Naive thymus-derived CD4-positive, alpha-beta T cell (primary cell): ENCODE measurements around the gene ZBTB39. TPM values are rescaled to one million over a fixed set of nuclear protein-coding genes. Genes with fewer than 3 reads are reported as not detected.

Source experiments
- ATAC-seq: fragments of 150-1000 bp; cut with Tn5 transposase; 2 replicates; pipeline ENCODE4 v1.10.0; 2021; ENCODE audit warnings: mild to moderate bottlenecking, moderate library complexity
- CTCF ChIA-PET: fragments of 350-600 bp; sonication (Branson Sonifier 250); formaldehyde crosslinking; loops from one replicate; lab custom pipeline; 2021; ENCODE audit warnings: antibody characterized with exemption; lab: Charles Lee
- POLR2A ChIA-PET: fragments of 350-600 bp; sonication (Branson Sonifier 250); formaldehyde crosslinking; loops from one replicate; lab custom pipeline; 2021; ENCODE audit warnings: antibody characterized with exemption, inconsistent platforms; lab: Charles Lee
- DNase-seq, 9 donors: peaks; one replicate each; pipeline versions ENCODE4 v3.0.0 to v3.0.0-alpha.2; 2020 to 2022; ENCODE audit warnings: mixed read lengths in 1 of 9
- H3K27ac ChIP-seq: one replicate; pipeline ENCODE4 v1.7.0; 2013; ENCODE audit warnings: mild to moderate bottlenecking, low read depth, low read length, moderate library complexity
- H3K27me3 ChIP-seq, 2 donors: one replicate each; pipeline ENCODE4 v1.7.0; 2013; ENCODE audit warnings: low read length in 2 of 2, mild to moderate bottlenecking in 2 of 2, moderate library complexity in 2 of 2; ENCODE audit not compliant: control insufficient read depth in 2 of 2, insufficient read depth in 2 of 2
- H3K36me3 ChIP-seq, 3 experiments: 1 replicate in 2 of 3; 2 replicates in 1 of 3; pipeline ENCODE4 v1.7.0; 2013; ENCODE audit warnings: low read length in 3 of 3, mild to moderate bottlenecking in 3 of 3, moderate library complexity in 1 of 3; ENCODE audit not compliant: insufficient read depth in 3 of 3, control insufficient read depth in 2 of 3
- H3K4me1 ChIP-seq, 2 donors: one replicate each; pipeline ENCODE4 v1.7.0; 2013; ENCODE audit warnings: low read length in 2 of 2, mild to moderate bottlenecking in 2 of 2, moderate library complexity in 1 of 2; ENCODE audit not compliant: control insufficient read depth in 2 of 2, insufficient read depth in 2 of 2
- H3K4me3 ChIP-seq: 2 replicates; pipeline ENCODE4 v1.7.0; 2013; ENCODE audit warnings: mild to moderate bottlenecking, low read length
- H3K9me3 ChIP-seq, 3 experiments: 1 replicate in 2 of 3; 2 replicates in 1 of 3; pipeline ENCODE4 v1.7.0; 2013; ENCODE audit warnings: low read length in 3 of 3; ENCODE audit not compliant: control insufficient read depth in 2 of 3
- H3K27ac Mint-ChIP-seq, 9 donors: one replicate each; pipeline ENCODE4 v1.8.0; 2020 to 2022; ENCODE audit warnings: mixed read lengths in 9 of 9, mild to moderate bottlenecking in 8 of 9, moderate library complexity in 5 of 9, inconsistent platforms in 2 of 9
- H3K27me3 Mint-ChIP-seq, 5 donors: one replicate each; pipeline ENCODE4 v1.8.0; 2021 to 2022; ENCODE audit warnings: mixed read lengths in 5 of 5, mild to moderate bottlenecking in 1 of 5
- H3K36me3 Mint-ChIP-seq, 5 donors: one replicate each; pipeline ENCODE4 v1.8.0; 2020 to 2022; ENCODE audit warnings: mixed read lengths in 5 of 5, mild to moderate bottlenecking in 3 of 5, inconsistent platforms in 1 of 5
- H3K4me1 Mint-ChIP-seq, 7 donors: one replicate each; pipeline ENCODE4 v1.8.0; 2020 to 2022; ENCODE audit warnings: mixed read lengths in 7 of 7, mild to moderate bottlenecking in 3 of 7, inconsistent platforms in 1 of 7
- H3K4me3 Mint-ChIP-seq, 10 donors: one replicate each; pipeline ENCODE4 v1.8.0; 2020 to 2022; ENCODE audit warnings: mild to moderate bottlenecking in 10 of 10, mixed read lengths in 10 of 10, moderate library complexity in 6 of 10, inconsistent platforms in 2 of 10
- H3K9me3 Mint-ChIP-seq, 11 donors: one replicate each; pipeline ENCODE4 v1.8.0; 2020 to 2022; ENCODE audit warnings: mixed read lengths in 11 of 11, mild to moderate bottlenecking in 4 of 11, inconsistent platforms in 1 of 11, moderate library complexity in 1 of 11
- intact Hi-C, 2 donors: fragments of 100-400 bp; cut with micrococcal nuclease; formaldehyde crosslinking; loops; one replicate each; pipeline ENCODE4 v1.15.1; 2023
- polyA plus RNA-seq, 2 donors: library from polyadenylated mRNA; unstranded; fragments of 300-500 nt; fragmentation: Illumina TruSeq; gene quantifications; one replicate each; pipeline ENCODE4 v1.2.3, GENCODE V29; 2021
- total RNA-seq, 6 experiments: library from RNA in 5 of 6; stranded (reverse) in 5 of 6; gene quantifications; 1 replicate in 5 of 6; 2 replicates in 1 of 6; pipeline ENCODE4 v1.2.3 and lab custom pipeline; 2021 to 2026

Gene ZBTB39
- total and polyA plus RNA-seq, 7 experiments from 2014 or later = 2.2 to 12.9 (median 8.2) TPM

DNA sequence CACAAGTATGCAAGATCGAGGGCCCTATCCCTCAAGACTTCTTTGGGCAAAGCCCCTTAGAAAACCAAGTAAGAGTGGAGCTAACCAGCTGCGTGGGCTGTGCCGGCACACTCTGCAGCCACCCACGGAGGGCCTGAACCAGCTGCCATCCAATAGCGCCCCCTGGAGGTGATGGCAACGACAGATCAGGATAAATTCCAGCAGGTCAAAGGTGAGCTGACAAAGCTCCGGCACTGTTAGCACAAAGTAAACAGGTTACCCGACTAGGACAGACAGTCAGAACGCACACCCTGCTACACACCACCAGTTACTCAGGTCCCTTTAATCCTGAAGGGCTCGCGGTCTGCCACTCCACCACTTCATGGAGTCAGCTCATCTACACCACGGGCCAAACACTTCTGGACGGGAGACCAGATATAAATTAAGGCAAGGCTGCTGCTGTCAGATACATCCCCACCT is 4.9 kb downstream of the ZBTB39 start:
- H3K36me3 Mint-ChIP-seq = peaks cover 12 to 38% (median 25%) of the 10 kb centered on the region in 5 donors
- Histone ChIP-seq H3K9me3 (no peaks in the 10 kb centered on the region), H3K27ac (no peak overlapping the region), H3K4me1 (peaks cover 10 to 25% of the 10 kb centered on the region in 2 donors), H3K4me3 (no peak overlapping the region), H3K27me3 (no peaks in the 10 kb centered on the region), H3K36me3 (peaks cover 0 to 62% (median 0%) of the 10 kb centered on the region in 3 experiments)
- DNase-seq = peak in 8 of 9 donors; percentile 59 to 80 (median 71)
- ChIA-PET CTCF (interaction anchor here (0.6 to 3.2 kb wide), 12 partner anchors 10 to 312 kb away, joined by 3 to 12 read pairs (median 4); partner anchors contain the start of genes LRP1 and STAT6), POLR2A (no interaction called here)
- intact Hi-C loops = loop anchor here (1.0 kb wide), 1 partner anchor 244 kb away; no protein-coding TSS in a partner anchor
- peak overlapping the region in 2 of 9 donors; percentile 28 to 82 for H3K27ac Mint-ChIP-seq
- peak; percentile 60 for ATAC-seq
- peaks cover 34 to 78% (median 69%) of the 10 kb centered on the region in 7 donors for H3K4me1 Mint-ChIP-seq
- H3K9me3 Mint-ChIP-seq = no peaks in the 10 kb centered on the region
- no peaks in the 10 kb centered on the region for H3K27me3 Mint-ChIP-seq
- H3K4me3 Mint-ChIP-seq = peak overlapping the region in 6 of 10 donors; percentile 28 to 51 (median 36)

DNA sequence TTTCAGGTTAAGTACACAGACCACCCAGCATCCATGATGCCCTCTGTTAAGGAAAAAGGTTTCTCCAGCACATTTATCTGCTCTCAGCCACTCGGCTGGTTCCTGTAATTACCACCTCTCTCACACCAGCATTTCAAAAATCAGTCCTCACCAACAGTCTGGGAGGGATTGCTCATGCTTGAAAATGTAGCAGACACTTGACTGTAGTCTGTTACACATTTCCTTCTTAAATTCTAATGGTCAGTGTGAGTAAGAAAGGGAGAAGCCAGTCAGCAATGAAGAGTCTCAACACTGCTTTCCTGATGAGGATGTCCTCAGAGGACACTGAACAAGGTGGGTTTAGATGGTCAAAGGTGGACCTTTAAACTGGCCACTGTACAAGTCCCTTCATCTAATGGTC is 6.0 kb downstream of the ZBTB39 start:
- Histone ChIP-seq H3K4me3 (no peak overlapping the region), H3K27me3 (no peaks in the 10 kb centered on the region), H3K9me3 (no peaks in the 10 kb centered on the region), H3K36me3 (peaks cover 0 to 62% (median 0%) of the 10 kb centered on the region in 3 experiments), H3K27ac (no peak overlapping the region), H3K4me1 (peaks cover 6 to 24% of the 10 kb centered on the region in 2 donors)
- ChIA-PET POLR2A (interaction anchor here (0.6 kb wide), 1 partner anchor 112 kb away, joined by 3 read pairs; no protein-coding TSS in a partner anchor), CTCF (interaction anchor here (1.6 to 3.2 kb wide), 3 partner anchors 111 to 260 kb away, joined by 3 to 12 read pairs (median 6); partner anchors contain the start of gene STAT6)
- Mint-ChIP-seq H3K27ac (peak overlapping the region in 2 of 9 donors; percentile 13 to 31), H3K27me3 (no peaks in the 10 kb centered on the region), H3K4me3 (peak overlapping the region in 1 of 10 donors; percentile 20), H3K4me1 (peaks cover 30 to 74% (median 63%) of the 10 kb centered on the region in 7 donors), H3K9me3 (no peaks in the 10 kb centered on the region), H3K36me3 (peaks cover 12 to 49% (median 25%) of the 10 kb centered on the region in 5 donors)
- no peak for DNase-seq
- intact Hi-C loops = no loop called here
- ATAC-seq = no peak

DNA sequence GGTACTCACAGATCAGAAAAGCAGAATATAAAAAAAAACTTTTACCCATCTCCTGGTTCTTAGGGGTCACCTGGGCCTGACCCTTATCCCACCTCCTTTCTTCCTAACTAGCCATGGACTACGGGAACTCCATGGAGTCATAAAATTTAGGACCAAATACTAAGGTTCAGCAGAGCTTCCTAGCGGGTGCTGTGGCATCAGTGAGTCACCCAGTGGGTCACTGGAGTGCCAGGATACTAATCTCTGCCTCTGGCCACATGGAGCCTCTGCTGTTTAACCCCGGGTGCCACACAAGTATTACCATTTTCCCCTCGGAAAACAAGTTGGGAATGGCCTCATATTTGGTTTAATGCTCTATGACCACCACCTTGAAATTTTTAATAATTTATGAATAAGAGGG is 6.9 kb downstream of the ZBTB39 start:
- intact Hi-C loops = no loop called here
- Histone ChIP-seq H3K4me1 (peaks cover 4 to 17% of the 10 kb centered on the region in 2 donors), H3K36me3 (peaks cover 0 to 58% (median 0%) of the 10 kb centered on the region in 3 experiments), H3K27me3 (no peaks in the 10 kb centered on the region), H3K9me3 (no peaks in the 10 kb centered on the region), H3K27ac (no peak overlapping the region), H3K4me3 (no peak overlapping the region)
- DNase-seq (no peak), ATAC-seq (no peak)
- H3K4me3 Mint-ChIP-seq = peak overlapping the region in 2 of 10 donors; percentile 32 to 44
- H3K4me1 Mint-ChIP-seq = peaks cover 25 to 65% (median 54%) of the 10 kb centered on the region in 7 donors
- no peaks in the 10 kb centered on the region for H3K27me3 Mint-ChIP-seq
- POLR2A ChIA-PET = interaction anchor here (1.5 kb wide), 1 partner anchor 274 kb away, joined by 7 read pairs; the partner anchor contains the start of gene NACA
- CTCF ChIA-PET = interaction anchor here (0.7 to 1.1 kb wide), 2 partner anchors 12 to 61 kb away, joined by 3 read pairs; no protein-coding TSS in a partner anchor
- H3K36me3 Mint-ChIP-seq = peaks cover 12 to 49% (median 25%) of the 10 kb centered on the region in 5 donors
- no peaks in the 10 kb centered on the region for H3K9me3 Mint-ChIP-seq
- H3K27ac Mint-ChIP-seq = peak overlapping the region in 6 of 9 donors; percentile 17 to 91 (median 60)

DNA sequence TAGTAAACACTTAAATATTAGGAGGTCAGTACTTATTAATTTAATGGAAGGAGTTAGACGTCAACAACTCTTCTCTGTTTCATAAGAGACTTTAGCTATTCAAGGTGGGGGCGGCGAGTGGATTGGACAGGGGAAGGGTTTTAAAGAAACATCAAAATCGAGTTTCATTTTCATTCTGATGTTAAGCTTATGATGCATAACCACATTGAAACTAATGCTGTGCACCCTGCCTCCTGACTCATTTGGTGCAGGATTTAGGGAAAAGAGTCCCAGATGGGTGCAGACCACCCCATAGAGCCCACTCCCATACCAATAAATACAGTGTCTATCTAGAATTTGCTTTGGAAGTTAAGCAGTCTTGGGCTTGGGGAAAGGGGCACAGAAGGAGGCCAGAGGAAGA is 7.4 kb downstream of the ZBTB39 start:
- peaks cover 0 to 53% (median 0%) of the 10 kb centered on the region in 3 experiments for H3K36me3 ChIP-seq
- no peak overlapping the region for H3K4me3 ChIP-seq
- H3K27me3 ChIP-seq = no peaks in the 10 kb centered on the region
- DNase-seq (peak in 1 of 9 donors; percentile 36), ATAC-seq (no peak)
- Mint-ChIP-seq H3K4me3 (peak overlapping the region in 4 of 10 donors; percentile 32 to 80 (median 46)), H3K36me3 (peaks cover 8 to 44% (median 20%) of the 10 kb centered on the region in 5 donors), H3K27ac (peak overlapping the region in 8 of 9 donors; percentile 3 to 91 (median 43)), H3K27me3 (no peaks in the 10 kb centered on the region), H3K4me1 (peaks cover 24 to 60% (median 49%) of the 10 kb centered on the region in 7 donors), H3K9me3 (no peaks in the 10 kb centered on the region)
- ChIA-PET CTCF (interaction anchor here (0.6 to 1.1 kb wide), 4 partner anchors 12 to 242 kb away, joined by 3 to 4 read pairs (median 3); no protein-coding TSS in a partner anchor), POLR2A (interaction anchor here (1.5 kb wide), 1 partner anchor 273 kb away, joined by 7 read pairs; the partner anchor contains the start of gene NACA)
- no peak overlapping the region for H3K27ac ChIP-seq
- intact Hi-C loops = no loop called here
- no peaks in the 10 kb centered on the region for H3K9me3 ChIP-seq
- H3K4me1 ChIP-seq = peaks cover 4 to 17% of the 10 kb centered on the region in 2 donors

DNA sequence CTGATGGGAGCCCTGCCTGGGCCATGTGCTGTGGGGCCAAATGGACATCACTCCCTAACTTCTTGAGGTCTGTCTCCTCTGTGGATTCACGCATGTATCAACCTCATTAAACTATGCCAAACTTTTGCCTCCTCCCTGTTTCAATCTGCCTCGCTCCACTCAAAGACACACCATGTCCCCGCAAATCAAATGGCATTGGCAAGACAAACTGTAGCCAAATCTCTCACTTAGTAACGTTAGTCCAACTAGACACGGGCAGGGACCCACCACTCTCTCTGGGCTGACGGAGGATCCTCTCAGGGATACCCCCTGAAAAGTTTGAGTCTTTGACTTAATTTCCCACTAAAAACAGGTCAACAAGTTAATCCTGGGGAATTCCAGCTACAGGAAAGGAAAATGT is 8.0 kb downstream of the ZBTB39 start:
- Histone ChIP-seq H3K4me3 (no peak overlapping the region), H3K36me3 (peaks cover 0 to 47% (median 0%) of the 10 kb centered on the region in 3 experiments), H3K27me3 (no peaks in the 10 kb centered on the region), H3K4me1 (peaks cover 4 to 17% of the 10 kb centered on the region in 2 donors), H3K27ac (no peak overlapping the region), H3K9me3 (no peaks in the 10 kb centered on the region)
- ChIA-PET POLR2A (interaction anchor here (1.5 kb wide), 1 partner anchor 273 kb away, joined by 7 read pairs; the partner anchor contains the start of gene NACA), CTCF (interaction anchor here (0.6 kb wide), 3 partner anchors 157 to 423 kb away, joined by 3 to 5 read pairs (median 4); no protein-coding TSS in a partner anchor)
- no peak for DNase-seq
- H3K27me3 Mint-ChIP-seq = no peaks in the 10 kb centered on the region
- peaks cover 21 to 56% (median 48%) of the 10 kb centered on the region in 7 donors for H3K4me1 Mint-ChIP-seq
- intact Hi-C loops = no loop called here
- no peaks in the 10 kb centered on the region for H3K9me3 Mint-ChIP-seq
- H3K4me3 Mint-ChIP-seq = no peak overlapping the region
- peak overlapping the region in 3 of 9 donors; percentile 17 to 70 (median 35) for H3K27ac Mint-ChIP-seq
- ATAC-seq = no peak
- peaks cover 4 to 38% (median 13%) of the 10 kb centered on the region in 5 donors for H3K36me3 Mint-ChIP-seq

GRCh38 chr12:56996793-56997545 is 9.4 kb downstream of the ZBTB39 start:
- Mint-ChIP-seq H3K27ac (no peak overlapping the region), H3K4me1 (peaks cover 20 to 49% (median 40%) of the 10 kb centered on the region in 7 donors), H3K36me3 (peaks cover 4 to 28% (median 8%) of the 10 kb centered on the region in 5 donors), H3K4me3 (no peak overlapping the region), H3K9me3 (peaks cover 0 to 1% (median 0%) of the 10 kb centered on the region in 11 donors), H3K27me3 (no peaks in the 10 kb centered on the region)
- POLR2A ChIA-PET = no interaction called here
- DNase-seq (no peak), ATAC-seq (no peak)
- Histone ChIP-seq H3K9me3 (no peaks in the 10 kb centered on the region), H3K4me3 (no peak overlapping the region), H3K27me3 (no peaks in the 10 kb centered on the region), H3K4me1 (peaks cover 4 to 17% of the 10 kb centered on the region in 2 donors), H3K36me3 (peaks cover 0 to 33% (median 0%) of the 10 kb centered on the region in 3 experiments), H3K27ac (no peak overlapping the region)
- intact Hi-C loops = no loop called here
- CTCF ChIA-PET = interaction anchor here (0.6 to 1.0 kb wide), 3 partner anchors 9 to 127 kb away, joined by 3 to 5 read pairs (median 4); no protein-coding TSS in a partner anchor
